GM19372 (cell line): ENCODE measurements around the gene POLQ.
"Not testable (repeated sequence)": the region's sequence is repeated elsewhere in the genome, so short reads cannot be mapped to it uniquely, and the experiment has no call there.

ENCODE experiments used
- ATAC-seq: cut with Tn5 transposase; IDR thresholded peaks from one replicate; pipeline ENCODE4 v1.9.1; 2021; ENCODE audit warnings: mild to moderate bottlenecking, low read depth, moderate library complexity; ENCODE audit not compliant: unreplicated experiment

The POLQ gene

GRCh38 chr3:121515313-121515712 is 30.5 kb downstream of the POLQ start:
- no peak for ATAC-seq

GRCh38 chr3:121514496-121514895 is 31.3 kb downstream of the POLQ start:
- no peak for ATAC-seq

- ATAC-seq: no peak
Measured at GRCh38 chr3:121508389-121508788, 37.4 kb downstream of the POLQ start.

- ATAC-seq: no peak
Measured at GRCh38 chr3:121505256-121505655, 40.5 kb downstream of the POLQ start.

GRCh38 chr3:121504618-121505017 is 41.2 kb downstream of the POLQ start:
- no peak for ATAC-seq

- ATAC-seq: no peak
Measured at GRCh38 chr3:121496786-121497185, 49.0 kb downstream of the POLQ start.

- ATAC-seq: no peak
Measured at GRCh38 chr3:121493431-121493830, 52.4 kb downstream of the POLQ start.

- no peak for ATAC-seq
Measured at GRCh38 chr3:121491683-121492320, 54.0 kb downstream of the POLQ start.

- ATAC-seq: no peak
Measured at GRCh38 chr3:121490161-121490560, 55.6 kb downstream of the POLQ start.

- ATAC-seq: no peak
Measured at GRCh38 chr3:121488628-121489027, 57.2 kb downstream of the POLQ start.

GRCh38 chr3:121483290-121483689 is 62.5 kb downstream of the POLQ start:
- no peak for ATAC-seq

- ATAC-seq: no peak
Measured at GRCh38 chr3:121482660-121483059, 63.1 kb downstream of the POLQ start.

- no peak for ATAC-seq
Measured at GRCh38 chr3:121481106-121481880, 64.5 kb downstream of the POLQ start.

- ATAC-seq: no peak
Measured at GRCh38 chr3:121477589-121477988, 68.2 kb downstream of the POLQ start.

GRCh38 chr3:121473001-121473400 is 72.8 kb downstream of the POLQ start:
- no peak for ATAC-seq

GRCh38 chr3:121467085-121467484 is 78.7 kb downstream of the POLQ start:
- ATAC-seq: no peak

GRCh38 chr3:121463745-121464144 is 82.0 kb downstream of the POLQ start:
- no peak for ATAC-seq

- no peak for ATAC-seq
Measured at GRCh38 chr3:121462565-121462964, 83.2 kb downstream of the POLQ start.

GRCh38 chr3:121451752-121452151 is 94.0 kb downstream of the POLQ start:
- not testable (repeated sequence) for ATAC-seq

GRCh38 chr3:121443456-121443855 is 102.3 kb downstream of the POLQ start:
- no peak for ATAC-seq

- ATAC-seq: no peak
Measured at GRCh38 chr3:121436641-121437040, 109.1 kb downstream of the POLQ start.

- no peak for ATAC-seq
Measured at GRCh38 chr3:121436074-121436473, 109.7 kb downstream of the POLQ start.
